OCI-LY1 (cell line): Measurements from ENCODE around the gene TAS2R1.

Source experiments
- CTCF ChIP-seq: fragments of 200-600 bp; sonication (generic), shearing (Covaris generic); IDR thresholded peaks from 2 replicates; pipeline ENCODE4 v1.5.1; 2017; ENCODE audit warnings: mild to moderate bottlenecking, antibody characterized with exemption, low read length, moderate library complexity, mixed read lengths
- EZH2 ChIP-seq: fragments of 200-600 bp; sonication (generic), shearing (Covaris generic); IDR thresholded peaks from 2 replicates; pipeline ENCODE4 v1.8.0; 2017; ENCODE audit warnings: borderline replicate concordance, mixed run types, mild to moderate bottlenecking, antibody characterized with exemption, low read length, moderate library complexity, mixed read lengths

- TF ChIP-seq CTCF (no peak), EZH2 (no peak)
Measured at GRCh38 chr5:9622971-9623421, 7.2 kb downstream of the TAS2R1 start.
